Testis (tissue), 2 donors: ENCODE data around the gene FBXO17.

ENCODE experiments used
- POLR2A ChIP-seq: fragments of 450-650 bp; IDR thresholded peaks from one replicate; pipeline ENCODE4 v1.6.1; 2017; ENCODE audit warnings: antibody characterized with exemption, mild to moderate bottlenecking, moderate library complexity
- TF ChIP-seq, protein P1 (sequence below), 3 experiments: fragments of 450-650 bp in 2 of 3; fragments of 200-600 bp in 1 of 3; sonication (generic) in 1 of 3; IDR thresholded peaks; one replicate each; pipeline ENCODE4 v1.5.1; 2016 to 2019; ENCODE audit warnings: antibody characterized with exemption in 3 of 3, mild to moderate bottlenecking in 2 of 3, moderate library complexity in 1 of 3

DNA sequence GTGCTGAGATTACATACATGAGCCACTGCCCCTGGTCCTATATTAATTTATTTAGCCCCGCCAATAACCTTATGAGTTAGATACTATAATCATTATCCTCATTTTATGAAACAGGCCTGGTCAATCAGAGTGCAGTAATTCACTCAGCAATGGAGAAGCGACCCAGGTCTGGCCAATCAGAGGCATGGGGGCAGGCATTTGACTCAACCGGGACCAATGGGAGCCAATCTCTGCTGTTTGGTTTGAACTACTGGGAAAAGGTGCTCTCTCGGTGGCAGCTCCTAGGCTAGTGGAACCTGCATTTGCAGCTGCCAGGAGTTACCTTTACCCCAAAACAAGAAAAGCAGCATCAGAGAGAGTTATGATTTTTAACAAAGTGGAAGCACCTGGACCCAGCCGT lies 82.7 kb downstream of the FBXO17 start:
- TF ChIP-seq, protein P1, sequence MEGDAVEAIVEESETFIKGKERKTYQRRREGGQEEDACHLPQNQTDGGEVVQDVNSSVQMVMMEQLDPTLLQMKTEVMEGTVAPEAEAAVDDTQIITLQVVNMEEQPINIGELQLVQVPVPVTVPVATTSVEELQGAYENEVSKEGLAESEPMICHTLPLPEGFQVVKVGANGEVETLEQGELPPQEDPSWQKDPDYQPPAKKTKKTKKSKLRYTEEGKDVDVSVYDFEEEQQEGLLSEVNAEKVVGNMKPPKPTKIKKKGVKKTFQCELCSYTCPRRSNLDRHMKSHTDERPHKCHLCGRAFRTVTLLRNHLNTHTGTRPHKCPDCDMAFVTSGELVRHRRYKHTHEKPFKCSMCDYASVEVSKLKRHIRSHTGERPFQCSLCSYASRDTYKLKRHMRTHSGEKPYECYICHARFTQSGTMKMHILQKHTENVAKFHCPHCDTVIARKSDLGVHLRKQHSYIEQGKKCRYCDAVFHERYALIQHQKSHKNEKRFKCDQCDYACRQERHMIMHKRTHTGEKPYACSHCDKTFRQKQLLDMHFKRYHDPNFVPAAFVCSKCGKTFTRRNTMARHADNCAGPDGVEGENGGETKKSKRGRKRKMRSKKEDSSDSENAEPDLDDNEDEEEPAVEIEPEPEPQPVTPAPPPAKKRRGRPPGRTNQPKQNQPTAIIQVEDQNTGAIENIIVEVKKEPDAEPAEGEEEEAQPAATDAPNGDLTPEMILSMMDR (IDR thresholded peaks at IDR 0.05) = no peak
- TF ChIP-seq POLR2A = no peak
